ENCODE data around the gene RNF144A. TPM values are rescaled to one million over a fixed set of nuclear protein-coding genes. Genes with fewer than 3 reads are reported as not detected.

The RNF144A gene
- total RNA-seq, 1 experiment from 2014 or later, result 13.0 TPM

- TF ChIP-seq SP1 (IDR thresholded peaks at IDR 0.05; ENCODE audit: low read depth), result peak; percentile 59
Observed at GRCh38 chr2:6975988-6976387, 58.8 kb downstream of the RNF144A start (continued).

- RAD21 ChIA-PET (ENCODE audit: low non-redundant PET in 1 of 2, low total read pairs in 2 of 2, uncharacterized antibody in 2 of 2, unreplicated experiment in 2 of 2), result no interaction called here
- Histone ChIP-seq H3K36me3 (ENCODE audit: control insufficient read depth in 1 of 2, insufficient read depth in 2 of 2, low read length in 2 of 2) (no peaks in the 10 kb centered on the region), H3K79me2 (ENCODE audit: insufficient read depth, low read length) (no peaks in the 10 kb centered on the region), H3K9me2 (ENCODE audit: insufficient read depth) (no peaks in the 10 kb centered on the region), H3K9me3 (ENCODE audit: control insufficient read depth in 1 of 2, insufficient read depth in 1 of 2, low read depth in 1 of 2, low read length in 2 of 2) (no peaks in the 10 kb centered on the region; a peak in 1 of 4 replicates), H3K27ac (ENCODE audit: low read depth, low read length) (no peak overlapping the region), H2AFZ (ENCODE audit: low read depth, low read length, poor library complexity, severe bottlenecking) (no peak overlapping the region), H4K20me1 (ENCODE audit: insufficient read depth) (no peaks in the 10 kb centered on the region), H3K4me1 (ENCODE audit: control insufficient read depth in 1 of 2, insufficient read depth in 2 of 2, low read length in 2 of 2) (peaks cover 32 to 47% of the 10 kb centered on the region in 2 experiments), H3K9ac (ENCODE audit: low read length) (no peak overlapping the region), H3K4me2 (ENCODE audit: low read length) (no peak overlapping the region), H3K4me3 (replicated peaks in 1 of 2; ENCODE audit: low read depth in 1 of 2, low read length in 2 of 2) (no peak overlapping the region), H3K27me3 (ENCODE audit: insufficient read depth, low read length) (no peaks in the 10 kb centered on the region)
- TF ChIP-seq POLR2AphosphoS5 (IDR thresholded peaks at IDR 0.05; ENCODE audit: low read depth, low read length) (no peak), CTCF (IDR thresholded peaks at IDR 0.05 in 2 of 3, conservative IDR thresholded peaks at IDR 0.05 in 1 of 3; ENCODE audit: borderline replicate concordance in 1 of 3, insufficient read depth in 1 of 3, low read depth in 2 of 3, low read length in 2 of 3) (no peak), SP1 (IDR thresholded peaks at IDR 0.05; ENCODE audit: low read depth) (no peak), CEBPB (IDR thresholded peaks at IDR 0.05; ENCODE audit: low read depth) (no peak), JUND (IDR thresholded peaks at IDR 0.05) (no peak)
- DNase-seq (ENCODE audit: low read depth, low spot score), result no peak
- CTCF ChIA-PET, result no interaction called here
- no TSS peak for BruUV-seq (replicated peaks)
- POLR2A ChIA-PET, result no interaction called here
- ATAC-seq, result no peak
- intact Hi-C loops (cut with micrococcal nuclease), result no loop called here
Observed at GRCh38 chr2:6977113-6977741, 60.0 kb downstream of the RNF144A start.

GRCh38 chr2:6977786-6978185 lies 60.6 kb downstream of the RNF144A start:
- no peak overlapping the region for H3K4me2 ChIP-seq (ENCODE audit: low read length)
- no peak overlapping the region for H3K4me3 ChIP-seq (replicated peaks in 1 of 2; ENCODE audit: low read depth in 1 of 2, low read length in 2 of 2)
- H3K4me1 ChIP-seq (ENCODE audit: control insufficient read depth in 1 of 2, insufficient read depth in 2 of 2, low read length in 2 of 2), result peaks cover 32 to 44% of the 10 kb centered on the region in 2 experiments
- RAD21 ChIA-PET (ENCODE audit: low non-redundant PET in 1 of 2, low total read pairs in 2 of 2, uncharacterized antibody in 2 of 2, unreplicated experiment in 2 of 2), result no interaction called here
- no peak overlapping the region for H3K9ac ChIP-seq (ENCODE audit: low read length)
- no TSS peak for BruUV-seq (replicated peaks)
- H3K36me3 ChIP-seq (ENCODE audit: control insufficient read depth in 1 of 2, insufficient read depth in 2 of 2, low read length in 2 of 2), result no peaks in the 10 kb centered on the region
- ATAC-seq, result no peak
- H4K20me1 ChIP-seq (ENCODE audit: insufficient read depth), result no peaks in the 10 kb centered on the region
- no peak for DNase-seq (ENCODE audit: low read depth, low spot score)
- no peaks in the 10 kb centered on the region for H3K79me2 ChIP-seq (ENCODE audit: insufficient read depth, low read length)
- CTCF ChIA-PET, result no interaction called here
- H2AFZ ChIP-seq (ENCODE audit: low read depth, low read length, poor library complexity, severe bottlenecking), result no peak overlapping the region
- H3K27me3 ChIP-seq (ENCODE audit: insufficient read depth, low read length), result no peaks in the 10 kb centered on the region
- intact Hi-C loops (cut with micrococcal nuclease), result no loop called here
- no peaks in the 10 kb centered on the region; a peak in 1 of 4 replicates for H3K9me3 ChIP-seq (ENCODE audit: control insufficient read depth in 1 of 2, insufficient read depth in 1 of 2, low read depth in 1 of 2, low read length in 2 of 2)
- POLR2A ChIA-PET, result no interaction called here
- H3K9me2 ChIP-seq (ENCODE audit: insufficient read depth), result no peaks in the 10 kb centered on the region
- no peak overlapping the region for H3K27ac ChIP-seq (ENCODE audit: low read depth, low read length)
- no peak for TF ChIP-seq JUND (IDR thresholded peaks at IDR 0.05)
- no peak for TF ChIP-seq ELF1 (IDR thresholded peaks at IDR 0.05; ENCODE audit: borderline replicate concordance, low read depth)
- no peak for TF ChIP-seq SP1 (IDR thresholded peaks at IDR 0.05; ENCODE audit: low read depth)
- TF ChIP-seq YY1 (IDR thresholded peaks at IDR 0.05; ENCODE audit: extremely low read depth, insufficient replicate concordance, low read depth, low read length), result no peak
- no peak for TF ChIP-seq TCF7L2 (IDR thresholded peaks at IDR 0.05; ENCODE audit: borderline replicate concordance, extremely low read depth, insufficient read depth, insufficient read length)
- no peak for TF ChIP-seq SIN3A (IDR thresholded peaks at IDR 0.05; ENCODE audit: low read depth)
- no peak for TF ChIP-seq ZFX (IDR thresholded peaks at IDR 0.05)
- no peak for TF ChIP-seq ZBTB33 (IDR thresholded peaks at IDR 0.05; ENCODE audit: extremely low read depth, insufficient replicate concordance, low read length)
- no peak for TF ChIP-seq EZH2phosphoT487 (IDR thresholded peaks at IDR 0.05; ENCODE audit: borderline replicate concordance)
- no peak for TF ChIP-seq ZNF274 (IDR thresholded peaks at IDR 0.05; ENCODE audit: low read depth, low read length)
- no peak for TF ChIP-seq POLR2AphosphoS5 (IDR thresholded peaks at IDR 0.05; ENCODE audit: low read depth, low read length)

All from HCT116 (cell line).